Brain microvascular endothelial cell (primary cell): Measurements from ENCODE around the gene LIMCH1.

Experiments used
- DNase-seq: peaks from one replicate; pipeline ENCODE4 v3.0.0-alpha.2; 2020
- H3K27ac ChIP-seq: fragments of 250-450 bp; sonication (Bioruptor Pico); 2 replicates; pipeline ENCODE4 v1.5.1; 2020; ENCODE audit warnings: mild to moderate bottlenecking, moderate library complexity
- H3K27me3 ChIP-seq: fragments of 250-450 bp; sonication (Bioruptor Pico); replicated peaks from 2 replicates; pipeline ENCODE4 v1.5.1; 2020; ENCODE audit warnings: mild to moderate bottlenecking
- H3K36me3 ChIP-seq: fragments of 250-450 bp; sonication (Bioruptor Pico); replicated peaks from 2 replicates; pipeline ENCODE4 v1.5.1; 2020; ENCODE audit warnings: mild to moderate bottlenecking
- H3K4me3 ChIP-seq: 2 replicates; pipeline ENCODE4 v1.5.1; 2011; ENCODE audit warnings: low read depth, mild to moderate bottlenecking, control low read depth, low read length, moderate library complexity
- CTCF ChIP-seq: IDR thresholded peaks from 2 replicates; pipeline ENCODE4 v1.5.1; 2011; ENCODE audit warnings: low read depth, mild to moderate bottlenecking, moderate library complexity, low read length, control low read depth, inconsistent platforms; ENCODE audit errors: missing control alignments
- in situ Hi-C: cut with HindIII; loops from 2 replicates; pipeline ENCODE4 v1.10.0; 2017; ENCODE audit warnings: low sequenced_read_pairs, low pct_ligation_motif_present

Gene LIMCH1

GRCh38 chr4:41656572-41657520, 118.9 kb downstream of the LIMCH1 start:
- Histone ChIP-seq H3K36me3 (no peaks in the 10 kb centered on the region), H3K27me3 (peaks cover 7% of the 10 kb centered on the region), H3K4me3 (no peak overlapping the region), H3K27ac (no peak overlapping the region)
- TF ChIP-seq CTCF = no peak
- DNase-seq = no peak
- in situ Hi-C loops = no loop called here

DNA sequence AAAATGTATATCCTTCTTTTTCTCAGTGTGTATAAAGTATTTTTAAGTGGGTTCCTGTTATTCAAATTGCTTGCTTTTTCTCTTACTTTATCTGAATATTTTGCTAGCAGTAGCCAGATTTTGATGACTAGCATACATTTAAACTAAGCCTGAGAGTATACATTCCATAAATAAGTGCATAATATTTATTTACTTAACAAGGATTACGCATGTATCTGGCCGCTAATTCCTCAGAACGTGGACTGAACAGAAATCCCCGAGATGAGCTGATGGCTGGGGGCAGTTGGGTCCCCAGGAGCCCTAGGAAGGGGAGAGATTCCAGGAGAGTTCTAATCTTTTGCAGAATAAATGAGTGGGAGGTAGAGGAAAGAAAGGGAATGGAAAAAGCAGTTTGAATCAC, 119.6 kb downstream of the LIMCH1 start:
- no peak overlapping the region for H3K4me3 ChIP-seq
- no peak for DNase-seq
- H3K36me3 ChIP-seq = no peaks in the 10 kb centered on the region
- no peak for TF ChIP-seq CTCF
- in situ Hi-C loops = no loop called here
- no peak overlapping the region for H3K27ac ChIP-seq
- peaks cover 7% of the 10 kb centered on the region for H3K27me3 ChIP-seq

- in situ Hi-C loops = no loop called here
Observed at GRCh38 chr4:41658163-41658562, 120.2 kb downstream of the LIMCH1 start.

GRCh38 chr4:41660352-41660751, 122.4 kb downstream of the LIMCH1 start:
- no peak for TF ChIP-seq CTCF
- DNase-seq = no peak
- Histone ChIP-seq H3K27me3 (peaks cover 7% of the 10 kb centered on the region), H3K4me3 (no peak overlapping the region), H3K27ac (no peak overlapping the region), H3K36me3 (no peaks in the 10 kb centered on the region)
- in situ Hi-C loops = no loop called here

More at GRCh38 chr4:41658163-41658562, 120.2 kb downstream of the LIMCH1 start:
- no peak overlapping the region for H3K4me3 ChIP-seq
- no peak for DNase-seq
- H3K36me3 ChIP-seq = no peaks in the 10 kb centered on the region
- peaks cover 7% of the 10 kb centered on the region for H3K27me3 ChIP-seq
- no peak for TF ChIP-seq CTCF
- no peak overlapping the region for H3K27ac ChIP-seq

DNA sequence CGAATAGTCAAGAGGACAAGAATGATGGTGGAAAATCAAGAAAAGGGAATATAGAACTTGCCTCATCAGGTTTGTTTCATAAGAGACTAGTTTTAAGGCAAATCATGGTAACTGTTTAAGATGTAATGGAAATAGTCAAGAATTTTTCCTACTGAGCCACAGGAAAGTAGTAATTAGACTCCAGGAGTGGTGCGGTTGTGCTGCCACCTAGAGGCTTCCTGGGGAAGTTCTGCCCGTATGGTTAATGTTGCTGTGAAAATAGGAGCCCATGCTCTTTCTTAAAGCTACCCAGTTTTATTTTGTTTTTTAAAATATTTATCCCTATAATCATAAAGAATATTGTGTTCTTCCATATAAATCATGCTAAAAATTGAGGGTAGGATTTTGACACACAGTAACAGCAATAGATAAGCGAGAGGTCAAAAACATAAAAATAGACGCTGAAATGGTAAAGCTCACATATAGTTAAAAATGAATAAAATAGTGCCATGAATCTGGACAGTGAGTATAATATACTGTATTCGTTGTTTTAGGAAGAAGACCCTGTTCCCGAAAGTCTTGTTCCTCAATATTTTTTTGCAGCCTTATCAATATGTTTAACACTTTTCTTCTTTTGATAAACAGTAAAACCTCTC, 123.6 kb downstream of the LIMCH1 start:
- peak; percentile 96 for TF ChIP-seq CTCF
- in situ Hi-C loops = no loop called here
- Histone ChIP-seq H3K27ac (no peak overlapping the region), H3K27me3 (peaks cover 7% of the 10 kb centered on the region), H3K4me3 (no peak overlapping the region), H3K36me3 (no peaks in the 10 kb centered on the region)
- peak; percentile 69 for DNase-seq
